Activated T-cell treated with anti-CD3 and anti-CD28 coated beads, Interleukin-2, amount 50 U/mL, for 4 hours (primary cell): ENCODE data around the gene HELZ2. TPM values are rescaled to one million over a fixed set of nuclear protein-coding genes. Genes with fewer than 3 reads are reported as not detected.
"Not testable (repeated sequence)": the region's sequence is repeated elsewhere in the genome, so short reads cannot be mapped to it uniquely, and the experiment has no call there.

Experiments used
- ATAC-seq, 2 donors: fragments of 200-7000 bp; cut with Tn5 transposase; one replicate each; pipeline ENCODE4 v1.10.0; 2021
- DNase-seq: peaks from one replicate; pipeline ENCODE4 v3.0.0-alpha.2; 2020
- H3K27me3 Mint-ChIP-seq: one replicate; pipeline ENCODE4 v1.8.0; 2021; ENCODE audit warnings: low read depth, mixed read lengths
- H3K36me3 Mint-ChIP-seq: one replicate; pipeline ENCODE4 v1.8.0; 2022; ENCODE audit warnings: mixed read lengths; ENCODE audit not compliant: insufficient read depth
- H3K4me1 Mint-ChIP-seq: one replicate; pipeline ENCODE4 v1.8.0; 2021; ENCODE audit warnings: low read depth, mixed read lengths
- H3K4me3 Mint-ChIP-seq: one replicate; pipeline ENCODE4 v1.8.0; 2021; ENCODE audit warnings: mild to moderate bottlenecking, moderate library complexity, mixed read lengths
- H3K9me3 Mint-ChIP-seq: one replicate; pipeline ENCODE4 v1.8.0; 2021; ENCODE audit warnings: mixed read lengths
- total RNA-seq, 3 donors: library from RNA; stranded (reverse); gene quantifications; one replicate each; pipeline ENCODE4 v1.2.1, GENCODE V29; 2021

Gene HELZ2
- 10 to 100 TPM in 1 of 3 donors, 1 to 10 TPM in 2; 7.4 to 11.9 (median 7.8) TPM for total RNA-seq

GRCh38 chr20:63574156-63574828 lies at the start of gene HELZ2:
TSS of gene HELZ2 (minus strand) at chr20:63574239. CDS start at chr20:63572385, 1,854 bp downstream.
- DNase-seq (peak; percentile 63), ATAC-seq (peak; percentile 71 to 81)
- H3K4me1 Mint-ChIP-seq, result peaks cover 3% of the 10 kb centered on the region
- H3K4me3 Mint-ChIP-seq, result peak within 1 kb of the TSS; percentile 81
- no peaks in the 10 kb centered on the region for H3K36me3 Mint-ChIP-seq
- H3K9me3 Mint-ChIP-seq, result no peaks in the 10 kb centered on the region
- no peaks in the 10 kb centered on the region for H3K27me3 Mint-ChIP-seq

GRCh38 chr20:63622732-63623131 lies 48.7 kb upstream of the HELZ2 start:
- no peak overlapping the region for H3K4me3 Mint-ChIP-seq
- ATAC-seq, result no peak

GRCh38 chr20:63622096-63622495 lies 48.1 kb upstream of the HELZ2 start:
- Mint-ChIP-seq H3K4me3 (no peak overlapping the region), H3K9me3 (no peaks in the 10 kb centered on the region), H3K27me3 (no peaks in the 10 kb centered on the region), H3K4me1 (peaks cover 18% of the 10 kb centered on the region), H3K36me3 (peaks cover 17% of the 10 kb centered on the region)
- DNase-seq, result no peak
- ATAC-seq, result no peak

More at GRCh38 chr20:63622732-63623131, 48.7 kb upstream of the HELZ2 start:
- DNase-seq, result no peak
- Mint-ChIP-seq H3K4me1 (peaks cover 18% of the 10 kb centered on the region), H3K27me3 (no peaks in the 10 kb centered on the region), H3K36me3 (peaks cover 17% of the 10 kb centered on the region), H3K9me3 (no peaks in the 10 kb centered on the region)

GRCh38 chr20:63620991-63621390 lies 47.0 kb upstream of the HELZ2 start:
- ATAC-seq, result no peak
- DNase-seq, result no peak
- Mint-ChIP-seq H3K36me3 (peaks cover 20% of the 10 kb centered on the region), H3K9me3 (no peaks in the 10 kb centered on the region), H3K4me1 (peaks cover 18% of the 10 kb centered on the region), H3K27me3 (no peaks in the 10 kb centered on the region), H3K4me3 (no peak overlapping the region)

- Mint-ChIP-seq H3K9me3 (no peaks in the 10 kb centered on the region), H3K27me3 (no peaks in the 10 kb centered on the region), H3K4me1 (peaks cover 13% of the 10 kb centered on the region), H3K36me3 (peaks cover 24% of the 10 kb centered on the region), H3K4me3 (no peak overlapping the region)
- DNase-seq (no peak), ATAC-seq (no peak)
These were observed 45.5 kb upstream of the HELZ2 start for GRCh38 chr20:63619505-63619904.

- Mint-ChIP-seq H3K36me3 (peaks cover 24% of the 10 kb centered on the region), H3K9me3 (no peaks in the 10 kb centered on the region), H3K27me3 (no peaks in the 10 kb centered on the region), H3K4me3 (no peak overlapping the region), H3K4me1 (peaks cover 13% of the 10 kb centered on the region)
- DNase-seq (no peak), ATAC-seq (no peak)
These were observed 45.0 kb upstream of the HELZ2 start for GRCh38 chr20:63619086-63619485.

GRCh38 chr20:63618291-63618980 lies 44.4 kb upstream of the HELZ2 start:
- DNase-seq, result no peak
- H3K9me3 Mint-ChIP-seq, result no peaks in the 10 kb centered on the region
- H3K27me3 Mint-ChIP-seq, result no peaks in the 10 kb centered on the region
- H3K4me3 Mint-ChIP-seq, result no peak overlapping the region
- no peak for ATAC-seq
- peaks cover 24% of the 10 kb centered on the region for H3K36me3 Mint-ChIP-seq
- H3K4me1 Mint-ChIP-seq, result peaks cover 13% of the 10 kb centered on the region

- DNase-seq (no peak), ATAC-seq (no peak)
- H3K4me3 Mint-ChIP-seq, result no peak overlapping the region
- H3K27me3 Mint-ChIP-seq, result no peaks in the 10 kb centered on the region
- H3K36me3 Mint-ChIP-seq, result peaks cover 27% of the 10 kb centered on the region
- peaks cover 15% of the 10 kb centered on the region for H3K4me1 Mint-ChIP-seq
- no peaks in the 10 kb centered on the region for H3K9me3 Mint-ChIP-seq
These were observed 43.8 kb upstream of the HELZ2 start for GRCh38 chr20:63617876-63618265.

- H3K36me3 Mint-ChIP-seq, result peaks cover 25% of the 10 kb centered on the region
- H3K9me3 Mint-ChIP-seq, result no peaks in the 10 kb centered on the region
- H3K27me3 Mint-ChIP-seq, result no peaks in the 10 kb centered on the region
- H3K4me1 Mint-ChIP-seq, result peaks cover 9% of the 10 kb centered on the region
- no peak for ATAC-seq
- no peak for DNase-seq
- no peak overlapping the region for H3K4me3 Mint-ChIP-seq
These were observed 43.2 kb upstream of the HELZ2 start for GRCh38 chr20:63617092-63617875.

- ATAC-seq, DNase-seq, H3K4me1 Mint-ChIP-seq, H3K9me3 Mint-ChIP-seq, H3K4me3 Mint-ChIP-seq, H3K27me3 Mint-ChIP-seq: not testable (repeated sequence)
- peaks cover 22% of the 10 kb centered on the region for H3K36me3 Mint-ChIP-seq
These were observed 40.0 kb upstream of the HELZ2 start for GRCh38 chr20:63613863-63614594.

GRCh38 chr20:63612276-63612931 lies 38.4 kb upstream of the HELZ2 start:
- peaks cover 15% of the 10 kb centered on the region for H3K36me3 Mint-ChIP-seq
- H3K4me3 Mint-ChIP-seq, result no peak overlapping the region
- DNase-seq (no peak), ATAC-seq (no peak)
- peaks cover 2% of the 10 kb centered on the region for H3K4me1 Mint-ChIP-seq
- no peaks in the 10 kb centered on the region for H3K27me3 Mint-ChIP-seq
- no peaks in the 10 kb centered on the region for H3K9me3 Mint-ChIP-seq

- DNase-seq (no peak), ATAC-seq (no peak)
- Mint-ChIP-seq H3K27me3 (no peaks in the 10 kb centered on the region), H3K4me3 (no peak overlapping the region), H3K36me3 (peaks cover 15% of the 10 kb centered on the region), H3K4me1 (peaks cover 4% of the 10 kb centered on the region), H3K9me3 (no peaks in the 10 kb centered on the region)
These were observed 37.6 kb upstream of the HELZ2 start for GRCh38 chr20:63611646-63612045.

- no peak for DNase-seq
- Mint-ChIP-seq H3K9me3 (no peaks in the 10 kb centered on the region), H3K36me3 (peaks cover 12% of the 10 kb centered on the region), H3K4me1 (peaks cover 6% of the 10 kb centered on the region), H3K4me3 (no peak overlapping the region), H3K27me3 (no peaks in the 10 kb centered on the region)
- ATAC-seq, result no peak
These were observed 36.8 kb upstream of the HELZ2 start for GRCh38 chr20:63610581-63611435.
